ENCODE measurements around the gene IGFN1.
A peak's percentile ranks its signal among the peaks of the same experiment; 100 is the strongest.

IGFN1 gene

GRCh38 chr1:201186192-201186591 lies 4.4 kb upstream of the IGFN1 start:
- no peak overlapping the region for H3K4me3 Mint-ChIP-seq
- no peak overlapping the region for H3K27ac Mint-ChIP-seq
- DNase-seq (no peak), ATAC-seq (no peak)
- peaks cover 33% of the 10 kb centered on the region for H3K27me3 Mint-ChIP-seq
- H3K9me3 Mint-ChIP-seq = no peaks in the 10 kb centered on the region
- peaks cover 1% of the 10 kb centered on the region for H3K4me1 Mint-ChIP-seq
- no peaks in the 10 kb centered on the region for H3K36me3 Mint-ChIP-seq (ENCODE audit: low read depth)

GRCh38 chr1:201189085-201189484 lies 1.5 kb upstream of the IGFN1 start:
- ATAC-seq (no peak), DNase-seq (no peak)
- no peaks in the 10 kb centered on the region for H3K9me3 Mint-ChIP-seq
- H3K4me1 Mint-ChIP-seq = peaks cover 6% of the 10 kb centered on the region
- H3K4me3 Mint-ChIP-seq = no peak overlapping the region
- peaks cover 26% of the 10 kb centered on the region for H3K27me3 Mint-ChIP-seq
- no peak overlapping the region for H3K27ac Mint-ChIP-seq
- H3K36me3 Mint-ChIP-seq (ENCODE audit: low read depth) = no peaks in the 10 kb centered on the region

- Mint-ChIP-seq H3K4me3 (no peak overlapping the region), H3K36me3 (ENCODE audit: low read depth) (no peaks in the 10 kb centered on the region), H3K27ac (no peak overlapping the region), H3K4me1 (peaks cover 6% of the 10 kb centered on the region), H3K9me3 (no peaks in the 10 kb centered on the region), H3K27me3 (peaks cover 24% of the 10 kb centered on the region)
- ATAC-seq = no peak
- DNase-seq = no peak
Observed at GRCh38 chr1:201190005-201190404, 619 bp upstream of the IGFN1 start.

GRCh38 chr1:201191653-201192260 lies 1.1 kb downstream of the IGFN1 start:
- Mint-ChIP-seq H3K36me3 (ENCODE audit: low read depth) (no peaks in the 10 kb centered on the region), H3K27me3 (peaks cover 24% of the 10 kb centered on the region), H3K4me3 (no peak overlapping the region), H3K27ac (no peak overlapping the region), H3K4me1 (peaks cover 6% of the 10 kb centered on the region), H3K9me3 (no peaks in the 10 kb centered on the region)
- peak; percentile 36 for DNase-seq
- peak; percentile 99 for ATAC-seq

GRCh38 chr1:201192261-201192788 lies 1.7 kb downstream of the IGFN1 start:
- H3K27ac Mint-ChIP-seq = no peak overlapping the region
- DNase-seq = no peak

GRCh38 chr1:201194046-201194445 lies 3.4 kb downstream of the IGFN1 start:
- DNase-seq (no peak), ATAC-seq (no peak)
- Mint-ChIP-seq H3K27me3 (peaks cover 20% of the 10 kb centered on the region), H3K4me1 (peaks cover 6% of the 10 kb centered on the region), H3K36me3 (ENCODE audit: low read depth) (no peaks in the 10 kb centered on the region), H3K9me3 (no peaks in the 10 kb centered on the region), H3K4me3 (no peak overlapping the region), H3K27ac (no peak overlapping the region)

More at GRCh38 chr1:201192261-201192788, 1.7 kb downstream of the IGFN1 start:
- Mint-ChIP-seq H3K4me1 (peaks cover 6% of the 10 kb centered on the region), H3K4me3 (no peak overlapping the region), H3K9me3 (no peaks in the 10 kb centered on the region), H3K27me3 (peaks cover 23% of the 10 kb centered on the region), H3K36me3 (ENCODE audit: low read depth) (no peaks in the 10 kb centered on the region)
- ATAC-seq = no peak

GRCh38 chr1:201198598-201198997 lies 8.0 kb downstream of the IGFN1 start:
- Mint-ChIP-seq H3K36me3 (ENCODE audit: low read depth) (no peaks in the 10 kb centered on the region), H3K4me1 (no peaks in the 10 kb centered on the region), H3K27ac (no peak overlapping the region), H3K27me3 (peaks cover 2% of the 10 kb centered on the region), H3K4me3 (no peak overlapping the region), H3K9me3 (no peaks in the 10 kb centered on the region)
- no peak for DNase-seq
- ATAC-seq = no peak

GRCh38 chr1:201205036-201205435 lies 14.4 kb downstream of the IGFN1 start:
- DNase-seq (no peak), ATAC-seq (no peak)
- H3K27me3 Mint-ChIP-seq = peaks cover 12% of the 10 kb centered on the region

GRCh38 chr1:201206176-201206575 lies 15.6 kb downstream of the IGFN1 start:
- Mint-ChIP-seq H3K4me1 (no peaks in the 10 kb centered on the region), H3K27ac (no peak overlapping the region), H3K36me3 (ENCODE audit: low read depth) (no peaks in the 10 kb centered on the region), H3K9me3 (no peaks in the 10 kb centered on the region), H3K4me3 (no peak overlapping the region), H3K27me3 (peaks cover 16% of the 10 kb centered on the region)
- no peak for DNase-seq
- no peak for ATAC-seq

More at GRCh38 chr1:201205036-201205435, 14.4 kb downstream of the IGFN1 start:
- Mint-ChIP-seq H3K4me1 (no peaks in the 10 kb centered on the region), H3K36me3 (ENCODE audit: low read depth) (no peaks in the 10 kb centered on the region), H3K27ac (no peak overlapping the region), H3K9me3 (no peaks in the 10 kb centered on the region), H3K4me3 (no peak overlapping the region)

- no peaks in the 10 kb centered on the region for H3K4me1 Mint-ChIP-seq
- H3K27ac Mint-ChIP-seq = no peak overlapping the region
- H3K9me3 Mint-ChIP-seq = no peaks in the 10 kb centered on the region
- DNase-seq (no peak), ATAC-seq (no peak)
- peaks cover 23% of the 10 kb centered on the region for H3K27me3 Mint-ChIP-seq
- H3K36me3 Mint-ChIP-seq (ENCODE audit: low read depth) = no peaks in the 10 kb centered on the region
- no peak overlapping the region for H3K4me3 Mint-ChIP-seq
Observed at GRCh38 chr1:201207046-201207445, 16.4 kb downstream of the IGFN1 start.

GRCh38 chr1:201208236-201208635 lies 17.6 kb downstream of the IGFN1 start:
- Mint-ChIP-seq H3K9me3 (no peaks in the 10 kb centered on the region), H3K4me3 (no peak overlapping the region), H3K27me3 (peaks cover 27% of the 10 kb centered on the region), H3K4me1 (no peaks in the 10 kb centered on the region), H3K36me3 (ENCODE audit: low read depth) (no peaks in the 10 kb centered on the region), H3K27ac (no peak overlapping the region)
- DNase-seq (no peak), ATAC-seq (no peak)

GRCh38 chr1:201212056-201212455 lies 21.4 kb downstream of the IGFN1 start:
- ATAC-seq (no peak), DNase-seq (no peak)
- Mint-ChIP-seq H3K27ac (no peak overlapping the region), H3K4me3 (no peak overlapping the region), H3K27me3 (peaks cover 23% of the 10 kb centered on the region), H3K36me3 (ENCODE audit: low read depth) (no peaks in the 10 kb centered on the region), H3K4me1 (no peaks in the 10 kb centered on the region), H3K9me3 (no peaks in the 10 kb centered on the region)

- DNase-seq = no peak
- Mint-ChIP-seq H3K27me3 (peaks cover 23% of the 10 kb centered on the region), H3K27ac (no peak overlapping the region), H3K36me3 (ENCODE audit: low read depth) (no peaks in the 10 kb centered on the region), H3K9me3 (no peaks in the 10 kb centered on the region), H3K4me1 (no peaks in the 10 kb centered on the region), H3K4me3 (no peak overlapping the region)
- ATAC-seq = no peak
Observed at GRCh38 chr1:201212461-201213055, 21.9 kb downstream of the IGFN1 start.

GRCh38 chr1:201213106-201213770 lies 22.6 kb downstream of the IGFN1 start:
- no peak overlapping the region for H3K27ac Mint-ChIP-seq
- no peak overlapping the region for H3K4me3 Mint-ChIP-seq
- peaks cover 23% of the 10 kb centered on the region for H3K27me3 Mint-ChIP-seq

GRCh38 chr1:201213926-201214325 lies 23.3 kb downstream of the IGFN1 start:
- H3K4me3 Mint-ChIP-seq = no peak overlapping the region
- no peak overlapping the region for H3K27ac Mint-ChIP-seq
- H3K27me3 Mint-ChIP-seq = peaks cover 23% of the 10 kb centered on the region
- no peak for ATAC-seq
- no peaks in the 10 kb centered on the region for H3K4me1 Mint-ChIP-seq
- no peak for DNase-seq
- H3K36me3 Mint-ChIP-seq (ENCODE audit: low read depth) = no peaks in the 10 kb centered on the region
- no peaks in the 10 kb centered on the region for H3K9me3 Mint-ChIP-seq

More at GRCh38 chr1:201213106-201213770, 22.6 kb downstream of the IGFN1 start:
- no peak for DNase-seq
- Mint-ChIP-seq H3K9me3 (no peaks in the 10 kb centered on the region), H3K4me1 (no peaks in the 10 kb centered on the region), H3K36me3 (ENCODE audit: low read depth) (no peaks in the 10 kb centered on the region)
- ATAC-seq = no peak
